ENCODE measurements around the gene ZNF521.

ZNF521 gene

GRCh38 chr18:25351777-25352628, at the start of gene ZNF521:
TSS of gene ZNF521 (minus strand) at chr18:25352166. CDS start at chr18:25350946, 1,220 bp downstream.
- no peak within 1 kb of the TSS for H3K27ac Mint-ChIP-seq
- H3K4me3 Mint-ChIP-seq: peak within 1 kb of the TSS; percentile 79
- ATAC-seq (peak; percentile 86), DNase-seq (ENCODE audit: low spot score in 2 of 2) (peak; percentile 27 to 53)
- H3K36me3 Mint-ChIP-seq: no peaks in the 10 kb centered on the region
- no peaks in the 10 kb centered on the region for H3K9me3 Mint-ChIP-seq
- H3K4me1 Mint-ChIP-seq: peaks cover 12% of the 10 kb centered on the region

DNA sequence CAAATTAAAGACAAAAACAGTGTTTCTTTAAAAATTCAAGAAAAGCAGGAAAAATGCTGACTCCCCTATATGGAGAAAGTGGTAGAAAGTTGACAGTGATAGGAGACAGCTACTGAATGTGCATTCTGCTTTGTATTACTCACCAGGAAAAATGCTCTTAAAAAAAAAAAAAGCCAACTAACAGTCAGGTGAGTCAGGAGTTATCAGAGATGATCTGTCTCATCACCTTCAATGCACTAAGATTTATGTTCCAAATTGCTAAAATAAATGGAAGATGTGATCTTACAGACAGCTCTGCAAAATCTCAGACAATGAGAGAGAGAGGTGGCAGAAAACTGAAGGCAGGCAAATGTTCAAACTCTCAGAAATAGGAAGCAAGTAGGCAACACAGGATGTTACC, 47.6 kb upstream of the ZNF521 start:
- peaks cover 10% of the 10 kb centered on the region for H3K9me3 Mint-ChIP-seq
- ATAC-seq (no peak), DNase-seq (ENCODE audit: low spot score in 2 of 2) (no peak)
- H3K4me1 Mint-ChIP-seq: no peaks in the 10 kb centered on the region
- H3K27ac Mint-ChIP-seq: no peak overlapping the region
- H3K4me3 Mint-ChIP-seq: no peak overlapping the region
- no peaks in the 10 kb centered on the region for H3K36me3 Mint-ChIP-seq

DNA sequence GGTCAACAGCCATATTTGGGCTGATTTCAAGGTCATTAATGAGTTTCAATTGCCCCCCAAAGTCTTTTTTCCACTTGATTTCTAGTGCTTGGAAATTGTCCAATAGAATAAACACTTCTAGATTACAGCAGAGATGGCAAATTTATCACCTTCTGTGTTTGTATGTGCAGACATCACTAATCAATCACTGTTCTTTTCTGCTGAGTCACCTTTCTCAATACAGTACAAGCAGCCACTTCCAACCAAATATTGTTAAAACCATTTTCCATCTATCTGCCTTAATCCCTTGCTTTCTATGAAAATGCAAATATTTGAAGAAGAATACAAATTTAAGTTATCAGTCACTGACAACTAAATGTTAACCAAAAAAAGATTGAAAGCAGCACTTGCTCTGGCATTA, 40.2 kb upstream of the ZNF521 start:
- DNase-seq (ENCODE audit: low spot score in 2 of 2) (no peak), ATAC-seq (no peak)
- H3K36me3 Mint-ChIP-seq: no peaks in the 10 kb centered on the region
- H3K4me1 Mint-ChIP-seq: no peaks in the 10 kb centered on the region
- H3K27ac Mint-ChIP-seq: no peak overlapping the region
- no peak overlapping the region for H3K4me3 Mint-ChIP-seq
- peaks cover 13% of the 10 kb centered on the region for H3K9me3 Mint-ChIP-seq

- DNase-seq (ENCODE audit: low spot score in 2 of 2) (no peak), ATAC-seq (no peak)
- Mint-ChIP-seq H3K36me3 (no peaks in the 10 kb centered on the region), H3K4me1 (no peaks in the 10 kb centered on the region), H3K4me3 (no peak overlapping the region), H3K27ac (no peak overlapping the region), H3K9me3 (peaks cover 3% of the 10 kb centered on the region)
Observed at GRCh38 chr18:25373432-25374179, 21.6 kb upstream of the ZNF521 start.

DNA sequence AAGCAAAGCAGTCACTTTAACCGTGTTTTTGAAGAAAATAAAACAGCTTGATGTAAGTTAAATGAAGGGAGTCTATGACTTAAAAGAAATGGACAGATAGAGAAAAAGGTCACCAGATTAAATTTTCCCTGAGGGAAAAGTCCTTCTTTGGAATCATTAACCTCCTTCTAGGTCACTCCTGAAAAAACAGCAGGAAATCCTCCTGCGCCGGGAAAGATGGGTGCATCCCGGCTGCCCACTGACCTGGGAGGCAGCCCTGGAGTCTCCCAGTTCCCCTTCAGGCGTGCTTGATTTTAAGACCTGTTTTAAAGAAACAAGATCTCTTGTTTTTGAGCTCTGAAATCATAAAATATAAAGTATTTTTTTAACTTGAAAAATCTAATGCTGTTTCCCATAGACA, 18.4 kb upstream of the ZNF521 start:
- Mint-ChIP-seq H3K4me1 (no peaks in the 10 kb centered on the region), H3K27ac (no peak overlapping the region), H3K9me3 (no peaks in the 10 kb centered on the region), H3K4me3 (no peak overlapping the region), H3K36me3 (no peaks in the 10 kb centered on the region)
- ATAC-seq (no peak), DNase-seq (ENCODE audit: low spot score in 2 of 2) (no peak)

- H3K4me1 Mint-ChIP-seq: no peaks in the 10 kb centered on the region
- H3K27ac Mint-ChIP-seq: no peak overlapping the region
- no peaks in the 10 kb centered on the region for H3K36me3 Mint-ChIP-seq
- H3K9me3 Mint-ChIP-seq: peaks cover 2% of the 10 kb centered on the region
- H3K4me3 Mint-ChIP-seq: no peak overlapping the region
- DNase-seq (ENCODE audit: low spot score in 2 of 2): no peak
- ATAC-seq: no peak
Observed at GRCh38 chr18:25365242-25365641, 13.3 kb upstream of the ZNF521 start.

DNA sequence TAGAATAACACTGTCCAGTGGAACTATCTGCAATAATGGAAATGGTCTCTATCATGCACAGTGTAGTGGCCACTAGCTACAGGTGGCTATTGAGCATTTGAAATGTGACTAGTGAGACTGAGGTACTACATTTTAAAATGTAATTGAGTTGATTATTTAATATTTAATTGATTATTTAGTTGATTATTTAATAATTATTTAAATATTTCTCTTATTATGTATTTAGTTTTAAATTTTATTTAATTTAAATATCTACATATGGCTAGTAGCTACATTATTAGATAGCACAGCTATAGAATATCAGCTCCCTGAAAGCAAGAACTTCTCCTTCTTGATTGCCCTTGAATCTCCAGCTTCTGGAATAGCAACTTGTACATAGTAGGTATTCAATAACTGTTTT, 12.8 kb upstream of the ZNF521 start:
- ATAC-seq: no peak
- no peak overlapping the region for H3K4me3 Mint-ChIP-seq
- H3K36me3 Mint-ChIP-seq: no peaks in the 10 kb centered on the region
- no peaks in the 10 kb centered on the region for H3K4me1 Mint-ChIP-seq
- no peak for DNase-seq (ENCODE audit: low spot score in 2 of 2)
- H3K27ac Mint-ChIP-seq: no peak overlapping the region
- H3K9me3 Mint-ChIP-seq: peaks cover 2% of the 10 kb centered on the region

DNA sequence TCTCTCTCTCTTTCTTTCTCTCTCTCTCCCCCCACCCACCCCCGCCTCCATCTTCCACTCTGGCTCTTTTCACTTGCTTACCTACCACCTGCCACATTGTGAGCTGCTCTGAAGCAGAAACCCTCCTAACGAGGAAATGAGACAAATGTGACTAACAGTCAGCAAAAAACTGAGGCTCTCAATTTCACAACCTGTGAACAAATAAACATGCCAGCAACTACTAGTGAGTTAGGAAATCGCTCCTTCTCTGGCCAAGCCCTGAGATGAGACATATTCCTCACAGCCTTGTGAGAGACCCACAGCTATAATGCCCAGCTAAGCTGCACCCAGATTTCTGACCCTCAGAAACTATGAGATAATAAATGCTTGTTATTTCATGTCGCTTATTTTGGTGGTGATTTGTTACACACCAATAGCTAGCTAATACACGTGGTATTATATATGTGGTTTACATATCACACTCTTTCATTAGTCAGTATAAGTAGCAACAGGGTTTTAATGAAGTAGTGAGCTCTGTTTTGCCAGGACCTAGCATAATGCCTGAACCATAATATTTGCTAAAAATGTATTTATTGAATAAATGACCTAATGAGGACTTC, 8.4 kb upstream of the ZNF521 start:
- H3K4me3 Mint-ChIP-seq: no peak overlapping the region
- H3K27ac Mint-ChIP-seq: no peak overlapping the region
- H3K36me3 Mint-ChIP-seq: no peaks in the 10 kb centered on the region
- peaks cover 2% of the 10 kb centered on the region for H3K9me3 Mint-ChIP-seq
- no peaks in the 10 kb centered on the region for H3K4me1 Mint-ChIP-seq
- DNase-seq (ENCODE audit: low spot score in 2 of 2) (no peak), ATAC-seq (no peak)

GRCh38 chr18:25353080-25353479, 1.1 kb upstream of the ZNF521 start:
- Mint-ChIP-seq H3K9me3 (no peaks in the 10 kb centered on the region), H3K4me3 (no peak overlapping the region), H3K27ac (no peak overlapping the region), H3K36me3 (no peaks in the 10 kb centered on the region), H3K4me1 (peaks cover 12% of the 10 kb centered on the region)
- DNase-seq (ENCODE audit: low spot score in 2 of 2): no peak
- no peak for ATAC-seq

- DNase-seq (ENCODE audit: low spot score in 2 of 2): no peak
- Mint-ChIP-seq H3K4me1 (peaks cover 12% of the 10 kb centered on the region), H3K36me3 (no peaks in the 10 kb centered on the region), H3K9me3 (no peaks in the 10 kb centered on the region), H3K4me3 (peak overlapping the region; percentile 79), H3K27ac (no peak overlapping the region)
- ATAC-seq: no peak
Observed at GRCh38 chr18:25352629-25353005, 651 bp upstream of the ZNF521 start.

GRCh38 chr18:25351280-25351775, 638 bp downstream of the ZNF521 start:
- Mint-ChIP-seq H3K27ac (no peak overlapping the region), H3K4me1 (peaks cover 12% of the 10 kb centered on the region), H3K36me3 (no peaks in the 10 kb centered on the region), H3K9me3 (no peaks in the 10 kb centered on the region), H3K4me3 (peak overlapping the region; percentile 79)
- ATAC-seq (no peak), DNase-seq (ENCODE audit: low spot score in 2 of 2) (no peak)

- DNase-seq (ENCODE audit: low spot score in 2 of 2) (no peak), ATAC-seq (peak; percentile 25)
- Mint-ChIP-seq H3K36me3 (no peaks in the 10 kb centered on the region), H3K4me1 (peaks cover 12% of the 10 kb centered on the region), H3K27ac (no peak overlapping the region), H3K4me3 (peak overlapping the region; percentile 79), H3K9me3 (no peaks in the 10 kb centered on the region)
Observed at GRCh38 chr18:25350489-25351251, 1.3 kb downstream of the ZNF521 start.

DNA sequence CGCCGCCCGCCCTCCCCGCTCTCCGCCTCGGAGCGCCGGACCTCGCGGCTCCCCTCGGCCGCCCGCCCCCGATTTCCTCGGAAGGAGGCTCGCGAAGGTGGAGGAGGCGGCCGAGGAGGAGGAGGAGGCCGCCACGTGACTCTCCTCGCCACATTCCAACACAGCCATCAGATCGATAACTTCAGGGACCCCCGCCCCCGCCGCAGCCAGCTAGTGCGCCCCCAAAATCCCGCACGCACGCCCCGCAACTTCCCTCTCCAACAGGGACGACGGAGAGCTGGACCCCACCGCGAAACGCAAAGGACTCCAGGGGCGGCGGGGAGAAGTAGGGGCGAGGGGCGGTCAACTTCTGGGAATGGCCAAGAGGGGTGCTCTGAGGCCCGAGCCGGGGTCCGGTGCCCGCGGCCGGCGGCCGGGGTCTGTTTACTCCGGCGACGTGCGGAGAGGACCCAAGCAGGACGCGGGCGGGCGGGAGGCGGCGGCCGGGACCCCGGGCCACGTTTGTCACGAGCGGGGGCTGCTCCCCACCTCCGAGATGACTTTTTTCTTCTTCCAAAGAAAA, 2.0 kb downstream of the ZNF521 start:
- no peak for DNase-seq (ENCODE audit: low spot score in 2 of 2)
- peaks cover 12% of the 10 kb centered on the region for H3K4me1 Mint-ChIP-seq
- H3K9me3 Mint-ChIP-seq: no peaks in the 10 kb centered on the region
- no peak for ATAC-seq
- no peak overlapping the region for H3K27ac Mint-ChIP-seq
- H3K4me3 Mint-ChIP-seq: peak overlapping the region; percentile 79
- no peaks in the 10 kb centered on the region for H3K36me3 Mint-ChIP-seq

DNA sequence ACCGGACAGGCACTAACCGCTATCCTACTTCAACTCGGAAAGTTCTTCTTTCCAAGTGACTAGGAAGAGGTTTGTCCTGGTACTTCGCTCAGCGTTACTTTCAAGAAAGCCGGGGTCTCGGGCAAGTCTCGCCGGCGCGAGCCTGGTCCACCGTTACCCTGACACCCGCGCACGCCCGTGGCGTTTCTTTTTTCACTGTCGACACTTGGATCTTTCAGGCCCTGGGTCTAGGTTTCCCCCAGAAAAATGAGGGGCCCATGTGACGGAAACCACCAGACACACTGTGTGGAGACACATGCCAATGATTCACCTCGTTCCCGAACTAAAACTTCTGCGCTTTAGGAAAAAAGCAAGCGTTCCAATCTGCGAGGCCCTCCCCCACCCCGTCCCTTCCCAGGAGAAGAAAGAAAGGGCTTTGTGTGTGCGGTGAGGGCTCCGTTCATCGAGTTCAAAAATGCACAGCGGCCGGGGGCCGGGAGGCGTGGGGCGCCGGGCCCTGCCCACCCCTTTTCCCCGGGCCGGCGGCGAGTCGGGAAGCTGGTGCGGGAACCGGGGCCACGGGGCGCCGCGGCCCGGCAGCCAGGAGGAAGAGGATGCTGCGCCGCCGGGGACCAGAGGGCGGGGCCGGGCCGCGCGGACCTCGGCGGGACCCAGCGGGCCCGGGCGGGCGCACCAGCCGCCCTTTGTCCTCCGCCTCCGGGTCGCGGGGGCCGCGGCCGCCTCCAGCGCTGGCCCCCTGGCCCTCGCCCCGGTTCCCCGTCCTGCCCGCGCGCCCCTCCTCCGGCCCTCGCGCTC, 2.6 kb downstream of the ZNF521 start:
- no peak for DNase-seq (ENCODE audit: low spot score in 2 of 2)
- Mint-ChIP-seq H3K4me3 (peak overlapping the region; percentile 79), H3K36me3 (no peaks in the 10 kb centered on the region), H3K4me1 (peaks cover 12% of the 10 kb centered on the region), H3K27ac (no peak overlapping the region), H3K9me3 (no peaks in the 10 kb centered on the region)
- ATAC-seq: no peak
